HEK293 (cell line): ENCODE measurements around the gene ZWILCH.
A peak's percentile ranks its signal among the peaks of the same experiment; 100 is the strongest.

Experiments
- ELK4 ChIP-seq: IDR thresholded peaks from 2 replicates; pipeline ENCODE4 v1.6.1; 2011; ENCODE audit warnings: mild to moderate bottlenecking, low read depth, low read length, borderline replicate concordance
- GLIS1 ChIP-seq: fragments of 450-650 bp; formaldehyde crosslinking; IDR thresholded peaks from 2 replicates; pipeline ENCODE4 v1.5.1; 2016; ENCODE audit warnings: missing biosample characterization, missing genetic modification characterization
- GLIS2 ChIP-seq: fragments of 450-650 bp; formaldehyde crosslinking; IDR thresholded peaks from 2 replicates; pipeline ENCODE4 v1.5.1; 2016; ENCODE audit warnings: missing biosample characterization, missing genetic modification characterization
- IKZF3 ChIP-seq: fragments of 450-650 bp; IDR thresholded peaks from 2 replicates; pipeline ENCODE4 v1.5.0; 2018; ENCODE audit warnings: missing biosample characterization, mild to moderate bottlenecking, missing genetic modification characterization, moderate library complexity
- KLF8 ChIP-seq: fragments of 450-650 bp; formaldehyde crosslinking; IDR thresholded peaks from 2 replicates; pipeline ENCODE4 v1.5.1; 2016; ENCODE audit warnings: missing biosample characterization, missing genetic modification characterization
- PRDM4 ChIP-seq: fragments of 450-650 bp; formaldehyde crosslinking; IDR thresholded peaks from 2 replicates; pipeline ENCODE4 v1.5.1; 2017; ENCODE audit warnings: missing biosample characterization, missing genetic modification characterization
- REST ChIP-seq: fragments of 450-650 bp; formaldehyde crosslinking; IDR thresholded peaks from 2 replicates; pipeline ENCODE4 v1.5.1; 2016; ENCODE audit warnings: missing biosample characterization, missing genetic modification characterization
- SETDB1 ChIP-seq: IDR thresholded peaks from one replicate; pipeline ENCODE4 v1.6.1; 2017; ENCODE audit warnings: mild to moderate bottlenecking, low read length, moderate library complexity, mixed read lengths; ENCODE audit not compliant: insufficient read length
- ZBTB21 ChIP-seq: fragments of 450-650 bp; formaldehyde crosslinking; IDR thresholded peaks from 2 replicates; pipeline ENCODE4 v1.5.1; 2017; ENCODE audit warnings: missing biosample characterization, missing genetic modification characterization
- ZBTB44 ChIP-seq: fragments of 450-650 bp; IDR thresholded peaks from 2 replicates; pipeline ENCODE4 v1.5.1; 2018; ENCODE audit warnings: missing biosample characterization, mild to moderate bottlenecking, missing genetic modification characterization
- ZBTB8A ChIP-seq: fragments of 450-650 bp; formaldehyde crosslinking; IDR thresholded peaks from 2 replicates; pipeline ENCODE4 v1.5.1; 2016; ENCODE audit warnings: missing biosample characterization, missing genetic modification characterization
- ZFHX2 ChIP-seq: fragments of 450-650 bp; formaldehyde crosslinking; conservative IDR thresholded peaks from 2 replicates; pipeline ENCODE4 v1.5.1; 2016; ENCODE audit warnings: missing biosample characterization, missing genetic modification characterization
- ZNF146 ChIP-seq: fragments of 450-650 bp; formaldehyde crosslinking; IDR thresholded peaks from 2 replicates; pipeline ENCODE4 v1.5.1; 2016; ENCODE audit warnings: missing biosample characterization, missing genetic modification characterization
- ZNF155 ChIP-seq: fragments of 450-650 bp; formaldehyde crosslinking; IDR thresholded peaks from 2 replicates; pipeline ENCODE4 v1.5.1; 2016; ENCODE audit warnings: missing biosample characterization, missing genetic modification characterization
- ZNF157 ChIP-seq: fragments of 450-650 bp; formaldehyde crosslinking; IDR thresholded peaks from 2 replicates; pipeline ENCODE4 v1.5.1; 2016; ENCODE audit warnings: missing biosample characterization, missing genetic modification characterization
- ZNF18 ChIP-seq: fragments of 450-650 bp; formaldehyde crosslinking; IDR thresholded peaks from 2 replicates; pipeline ENCODE4 v1.5.1; 2016; ENCODE audit warnings: missing biosample characterization, missing genetic modification characterization
- ZNF473 ChIP-seq: fragments of 450-650 bp; formaldehyde crosslinking; IDR thresholded peaks from 2 replicates; pipeline ENCODE4 v1.5.1; 2017; ENCODE audit warnings: missing biosample characterization, missing genetic modification characterization
- ZNF513 ChIP-seq: fragments of 450-650 bp; IDR thresholded peaks from 2 replicates; pipeline ENCODE4 v1.5.1; 2018; ENCODE audit warnings: missing biosample characterization, missing genetic modification characterization
- ZNF585B ChIP-seq: fragments of 450-650 bp; formaldehyde crosslinking; IDR thresholded peaks from 2 replicates; pipeline ENCODE4 v1.5.1; 2016; ENCODE audit warnings: missing biosample characterization, missing genetic modification characterization
- ZNF692 ChIP-seq: fragments of 450-650 bp; formaldehyde crosslinking; IDR thresholded peaks from 2 replicates; pipeline ENCODE4 v1.5.1; 2016; ENCODE audit warnings: missing biosample characterization, missing genetic modification characterization
- ZNF704 ChIP-seq: fragments of 450-650 bp; formaldehyde crosslinking; IDR thresholded peaks from 2 replicates; pipeline ENCODE4 v1.5.1; 2016; ENCODE audit warnings: missing biosample characterization, missing genetic modification characterization
- ZNF768 ChIP-seq: fragments of 450-650 bp; formaldehyde crosslinking; IDR thresholded peaks from 2 replicates; pipeline ENCODE4 v1.5.1; 2018; ENCODE audit warnings: missing biosample characterization, mild to moderate bottlenecking, missing genetic modification characterization
- ZNF843 ChIP-seq: fragments of 450-650 bp; formaldehyde crosslinking; IDR thresholded peaks from 2 replicates; pipeline ENCODE4 v1.5.1; 2016; ENCODE audit warnings: missing biosample characterization, missing genetic modification characterization

ZWILCH gene

GRCh38 chr15:66504563-66505429, at the start of gene ZWILCH, which contains the start of gene RPL4 (continued):
- TF ChIP-seq ZBTB44 (no peak), ZNF704 (tag by site-specific recombination) (no peak; the same call in 1 of the 2 replicates), ELK4 (peak; percentile 75; the same call in 1 of the 2 replicates), ZNF146 (tag by site-specific recombination) (peak; percentile 23; the same call in 1 of the 2 replicates), ZFHX2 (tag by site-specific recombination) (0 out of 2 replicates have a peak, but pooled peaks have one; percentile 41), GLIS2 (tag by site-specific recombination) (peak; percentile 77), KLF8 (peak; percentile 99), GLIS1 (tag by site-specific recombination) (no peak), SETDB1 (peak; percentile 53), ZBTB21 (tag by site-specific recombination) (peak; percentile 80), PRDM4 (tag by site-specific recombination) (peak; percentile 43; the same call in 1 of the 2 replicates), ZNF157 (0 out of 2 replicates have a peak, but pooled peaks have one; percentile 11), ZNF692 (peak; percentile 51; the same call in 1 of the 2 replicates), REST (tag by site-specific recombination) (peak; percentile 56), ZNF768 (tag by site-specific recombination) (peak; percentile 21; the same call in 1 of the 2 replicates), ZNF843 (tag by site-specific recombination) (peak; percentile 40; the same call in 1 of the 2 replicates), ZNF513 (0 out of 2 replicates have a peak, but pooled peaks have one; percentile 10), ZNF585B (tag by site-specific recombination) (no peak), ZNF473 (tag by site-specific recombination) (no peak), ZNF18 (tag by site-specific recombination) (peak; percentile 48; the same call in 1 of the 2 replicates), ZNF155 (tag by site-specific recombination) (no peak), IKZF3 (no peak; the same call in 1 of the 2 replicates), ZBTB8A (tag by site-specific recombination) (peak; percentile 51; the same call in 1 of the 2 replicates)
